Stimulated activated CD4-positive, alpha-beta T cell treated with anti-CD3 and anti-CD28 coated beads, Interleukin-12 subunit alpha, Interleukin-12 subunit beta, amount 100 ng/mL, for 24 hours (primary cell): ENCODE results near the gene LIN28A.
"Not testable (repeated sequence)": the region's sequence is repeated elsewhere in the genome, so short reads cannot be mapped to it uniquely, and the experiment has no call there.

Experiments
- DNase-seq, 2 experiments: peaks; one replicate each; pipeline ENCODE4 v3.0.0-alpha.2; 2020; ENCODE audit warnings: low read depth in 2 of 2

The LIN28A gene, protein sequence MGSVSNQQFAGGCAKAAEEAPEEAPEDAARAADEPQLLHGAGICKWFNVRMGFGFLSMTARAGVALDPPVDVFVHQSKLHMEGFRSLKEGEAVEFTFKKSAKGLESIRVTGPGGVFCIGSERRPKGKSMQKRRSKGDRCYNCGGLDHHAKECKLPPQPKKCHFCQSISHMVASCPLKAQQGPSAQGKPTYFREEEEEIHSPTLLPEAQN

DNA sequence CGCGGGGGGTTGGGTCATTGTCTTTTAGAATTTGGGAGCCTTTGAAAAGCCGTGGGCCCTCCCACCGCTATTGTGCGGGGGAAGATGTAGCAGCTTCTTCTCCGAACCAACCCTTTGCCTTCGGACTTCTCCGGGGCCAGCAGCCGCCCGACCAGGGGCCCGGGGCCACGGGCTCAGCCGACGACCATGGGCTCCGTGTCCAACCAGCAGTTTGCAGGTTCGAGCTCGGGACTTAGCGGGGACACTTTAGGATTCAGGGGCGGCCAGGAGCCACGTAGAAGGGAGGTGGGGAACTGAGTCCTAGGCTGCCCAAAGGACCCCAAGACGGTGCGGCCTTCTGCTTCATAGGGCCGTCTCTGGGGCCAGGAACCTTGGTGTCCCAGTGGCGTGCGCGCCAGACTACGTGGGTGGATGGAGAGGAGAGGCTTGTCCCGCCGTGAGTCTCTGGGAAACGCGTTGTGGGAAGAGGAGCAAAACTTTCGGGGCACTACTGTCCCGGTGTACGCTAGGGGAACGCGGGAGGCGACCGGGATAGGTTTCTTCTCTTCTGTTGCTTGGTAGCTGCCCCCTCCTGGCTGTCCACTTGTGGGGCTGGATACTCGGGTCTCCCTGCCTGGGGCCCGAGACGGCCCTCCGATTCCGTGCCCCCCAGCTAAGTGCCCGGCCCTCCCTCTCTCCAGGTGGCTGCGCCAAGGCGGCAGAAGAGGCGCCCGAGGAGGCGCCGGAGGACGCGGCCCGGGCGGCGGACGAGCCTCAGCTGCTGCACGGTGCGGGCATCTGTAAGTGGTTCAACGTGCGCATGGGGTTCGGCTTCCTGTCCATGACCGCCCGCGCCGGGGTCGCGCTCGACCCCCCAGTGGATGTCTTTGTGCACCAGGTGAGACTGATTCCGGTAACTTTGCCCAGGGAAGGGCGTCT, at the start of gene LIN28A:
Gene LIN28A (plus strand): TSS at position 112 of the 918 bp plus-strand sequence. CDS start 75 bp downstream, at position 187.
- DNase-seq: no peak

DNA sequence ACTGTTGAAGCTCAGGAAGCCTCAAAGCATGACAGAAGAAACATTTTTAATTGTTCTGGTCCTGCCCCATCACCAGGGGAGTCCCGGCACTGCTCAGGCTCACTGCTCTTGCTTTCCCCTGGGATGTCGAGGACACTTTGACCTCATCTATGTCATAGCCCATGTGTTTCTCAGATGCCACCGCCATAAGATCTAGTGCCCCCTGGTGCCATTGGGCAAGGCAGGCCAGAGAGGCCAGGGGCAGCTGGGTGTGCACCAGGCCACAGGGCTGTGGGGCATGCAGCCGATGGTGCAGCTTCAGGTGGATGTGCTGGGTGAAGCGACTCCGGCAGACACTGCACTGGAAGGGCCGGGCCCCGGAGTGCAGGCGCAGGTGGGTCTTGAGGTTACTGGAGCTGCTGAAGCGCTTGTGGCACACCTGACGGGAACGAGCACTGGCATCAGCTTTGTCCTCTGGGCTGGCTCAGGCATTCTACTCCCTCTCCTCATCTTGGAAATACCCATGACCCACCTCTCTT, 49.0 kb upstream of the LIN28A start:
- no peak for DNase-seq

DNA sequence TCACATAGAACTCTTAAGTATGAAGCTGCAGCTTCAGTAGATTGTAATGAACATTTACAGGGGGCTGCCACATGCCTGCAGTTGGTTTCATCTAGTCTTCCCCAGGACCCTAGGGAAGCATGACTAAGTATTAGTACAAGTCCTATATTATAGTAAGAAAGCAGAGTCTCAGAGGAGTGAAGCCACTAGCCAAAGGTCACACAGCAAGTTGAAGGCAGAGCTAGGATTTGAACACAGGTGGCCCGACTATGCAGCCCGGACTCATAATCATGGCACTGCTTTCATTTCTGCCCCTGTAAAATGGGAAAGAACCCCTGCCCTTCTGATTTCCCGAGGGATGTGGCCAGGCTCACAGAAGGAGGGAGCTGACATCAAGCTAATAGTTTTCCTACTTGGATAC, 48.3 kb upstream of the LIN28A start:
- DNase-seq: no peak

DNA sequence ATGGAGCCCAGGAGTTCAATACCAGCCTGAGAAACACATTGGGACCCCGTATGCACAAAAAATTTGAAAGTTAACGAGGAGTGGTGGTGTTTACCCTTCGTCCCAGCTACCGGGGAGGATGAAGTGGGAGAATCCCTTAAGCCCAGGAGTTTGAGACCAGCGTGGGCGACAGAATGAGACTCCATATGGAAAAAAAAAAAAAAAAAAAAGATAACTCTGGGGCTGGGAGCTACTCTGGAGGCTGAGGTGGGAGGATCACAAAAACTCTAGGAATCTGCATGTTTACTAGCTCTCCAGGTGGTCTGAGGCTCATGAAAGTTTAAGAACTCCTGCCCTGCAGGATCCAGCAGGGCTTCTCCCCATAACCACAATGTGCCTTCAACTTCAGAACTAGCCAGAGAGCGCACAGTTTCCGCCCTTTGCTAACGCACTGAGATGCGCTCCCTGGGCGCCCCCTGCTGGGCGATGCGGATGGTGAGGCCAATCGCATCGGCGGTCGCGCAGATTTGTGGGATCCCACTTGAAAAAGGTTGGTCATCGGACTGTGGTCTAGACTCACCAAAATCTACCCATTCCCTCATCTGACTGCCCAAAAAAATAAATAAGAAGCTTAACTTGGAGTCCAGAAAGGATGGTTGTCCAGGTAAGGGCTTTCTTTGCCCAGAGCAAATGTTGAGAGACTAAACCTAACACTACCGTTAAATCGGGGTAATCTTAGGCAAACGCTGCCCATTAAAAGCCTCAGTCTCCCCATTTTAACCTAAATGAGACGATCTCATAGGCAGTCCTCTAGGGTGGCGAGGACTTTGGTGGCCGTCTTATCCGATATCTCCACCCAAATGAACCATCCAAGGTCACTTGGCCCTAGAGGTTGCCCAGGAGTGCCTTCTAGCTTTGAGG, 46.8 kb upstream of the LIN28A start:
- DNase-seq: peak; percentile 68 to 80

DNA sequence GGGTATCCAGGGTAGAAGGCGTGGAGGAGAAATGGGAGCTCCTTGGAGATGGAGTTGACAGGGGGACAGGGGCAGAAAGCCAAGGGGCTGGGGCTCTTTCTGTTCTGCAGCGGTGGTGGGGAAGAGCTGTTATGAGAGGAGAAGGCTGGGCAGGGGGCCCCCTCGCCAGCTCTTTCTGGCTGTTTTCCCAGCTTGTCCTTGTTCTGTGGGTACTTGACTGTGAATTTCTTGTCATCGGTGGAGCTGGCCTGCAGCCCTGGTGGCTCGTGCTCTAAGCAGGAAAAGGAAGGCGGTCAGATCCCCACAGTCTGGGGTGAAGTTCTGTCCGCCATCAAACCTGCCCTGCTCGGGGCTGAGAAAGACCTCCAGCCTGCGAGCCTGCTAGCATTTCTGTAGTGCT, 45.7 kb upstream of the LIN28A start:
- DNase-seq: no peak

DNA sequence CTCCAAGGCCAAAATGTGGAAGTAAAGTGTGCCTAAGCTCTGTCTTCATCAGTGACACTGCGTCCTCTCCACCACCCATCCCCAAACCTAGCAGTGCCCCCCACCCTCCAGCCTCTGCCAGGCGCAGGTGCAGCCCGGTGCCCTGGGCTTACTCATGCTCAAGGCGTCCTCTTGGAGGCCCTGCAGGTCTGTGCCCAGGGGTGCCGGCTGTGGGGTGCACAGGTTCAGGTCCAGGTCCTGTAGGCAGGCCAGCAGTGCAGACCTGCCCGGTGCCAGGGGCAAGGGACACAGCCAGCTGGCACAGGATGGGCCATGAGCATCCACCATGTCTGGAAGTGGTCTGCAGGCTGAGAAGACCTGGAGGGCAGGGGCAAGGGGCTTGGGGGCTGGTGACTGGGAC, 43.2 kb upstream of the LIN28A start:
- DNase-seq: no peak

DNA sequence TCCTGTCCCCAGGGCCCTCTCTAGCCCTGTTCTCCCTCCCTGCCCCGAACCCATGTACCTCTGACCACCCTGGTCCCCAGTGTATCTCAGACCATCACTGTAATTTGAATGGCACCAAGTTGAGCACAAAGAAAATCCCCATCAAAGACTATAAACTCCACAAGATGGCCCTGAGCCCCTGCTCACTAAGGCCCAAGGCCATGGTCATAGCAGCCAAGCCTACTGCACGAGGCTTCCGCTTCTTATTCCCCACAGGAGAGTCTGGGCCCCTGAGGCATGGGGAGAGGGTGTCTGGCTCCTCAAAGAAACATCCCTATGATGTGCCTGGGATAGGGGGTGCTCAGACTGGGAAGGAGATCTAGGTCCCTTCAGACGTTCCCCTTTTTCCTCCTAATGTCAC, 42.6 kb upstream of the LIN28A start:
- no peak for DNase-seq

DNA sequence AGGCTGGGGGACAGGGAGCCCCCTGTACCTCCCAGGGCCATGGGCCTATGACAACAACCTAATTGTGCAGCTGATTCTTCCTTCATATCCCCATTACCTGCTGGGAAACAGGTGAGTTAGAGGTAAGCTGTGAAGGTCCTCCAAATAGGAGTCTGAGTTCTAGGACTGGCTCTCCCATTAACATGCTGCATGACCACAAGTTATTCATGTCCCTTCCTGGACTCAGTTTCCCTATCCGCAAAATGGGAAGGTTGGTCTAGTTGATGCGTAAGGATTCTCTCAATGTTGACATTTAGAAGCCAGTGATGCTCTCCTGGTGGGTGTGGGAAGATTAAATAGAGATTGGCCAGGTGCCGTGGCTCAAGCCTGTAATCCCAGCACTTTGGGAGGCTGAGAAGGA, 42.1 kb upstream of the LIN28A start:
- no peak for DNase-seq

DNA sequence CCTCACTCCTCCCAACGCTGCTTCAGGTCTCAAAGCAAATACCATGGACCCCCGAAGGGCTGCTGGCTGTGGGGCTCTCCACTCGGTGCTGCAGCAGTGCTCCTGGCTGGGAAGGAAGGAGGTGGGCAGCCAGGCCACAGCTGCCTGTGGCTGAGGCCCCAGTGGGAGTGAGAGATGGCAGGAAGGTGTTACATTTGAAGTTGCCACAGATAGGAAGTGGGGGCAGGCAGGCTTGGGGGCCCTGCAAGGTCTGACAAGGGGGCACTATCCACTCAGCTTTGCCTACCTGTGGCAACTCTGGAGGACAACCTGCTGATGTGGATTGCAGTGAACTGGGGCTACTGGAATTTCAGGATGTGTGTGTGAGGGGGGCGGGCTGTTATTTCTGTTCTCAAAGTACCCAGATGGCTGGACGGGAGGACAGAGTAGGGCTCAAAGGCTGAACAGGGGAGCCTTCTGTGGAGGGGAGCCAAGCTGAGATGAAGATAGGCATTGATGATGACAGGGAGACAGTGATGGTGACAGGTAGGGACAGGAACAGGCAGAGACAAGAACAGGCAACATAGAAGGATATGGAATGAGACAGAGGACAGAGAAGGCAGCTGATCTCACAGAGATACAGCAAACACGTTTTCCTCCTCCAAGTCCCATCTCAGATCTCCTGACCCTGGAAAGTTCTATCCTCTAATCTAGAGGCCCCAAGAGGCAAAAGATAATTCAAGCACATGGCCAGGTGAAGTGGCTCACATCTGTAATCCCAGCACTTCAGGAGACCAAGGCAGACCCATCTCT, 39.8 kb upstream of the LIN28A start:
- no peak for DNase-seq

DNA sequence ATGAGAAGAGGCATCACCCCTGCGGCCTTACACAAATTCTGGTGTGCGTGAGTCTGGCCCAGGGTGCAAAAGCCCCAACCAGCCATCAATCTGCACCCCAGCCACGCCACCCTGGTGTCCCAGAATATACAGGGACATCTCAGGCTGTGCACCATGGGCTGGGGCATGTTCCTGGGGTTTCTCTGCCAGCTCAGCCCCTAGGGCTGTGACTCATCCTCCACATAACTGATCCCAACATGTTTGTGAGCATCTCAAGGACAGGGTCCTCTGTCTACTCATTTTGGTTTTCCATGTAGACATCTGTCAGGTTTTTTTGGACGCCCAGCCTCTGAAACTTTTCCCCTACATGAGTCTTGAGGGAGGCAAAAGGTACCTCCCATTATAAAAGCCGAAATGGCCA, 38.6 kb upstream of the LIN28A start:
- no peak for DNase-seq

DNA sequence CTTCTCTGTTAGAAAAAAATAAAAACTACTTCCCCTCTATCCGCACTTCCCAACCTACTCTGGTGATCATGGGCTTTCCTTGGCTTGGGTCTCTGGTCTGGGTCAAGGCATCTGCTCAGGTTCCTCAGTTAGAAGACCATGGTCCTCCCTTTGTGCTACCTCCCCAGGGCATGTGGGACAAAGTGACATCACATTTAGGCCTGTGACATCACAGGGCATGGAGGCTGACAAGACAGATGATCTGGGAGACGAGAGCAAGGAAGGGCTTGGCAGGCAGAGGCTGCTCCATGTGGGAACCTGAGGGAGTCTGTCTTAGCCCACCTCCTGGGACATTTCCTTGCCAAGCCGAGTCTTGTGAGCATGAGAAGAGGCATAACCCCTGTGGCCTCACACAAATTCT, 38.0 kb upstream of the LIN28A start, which contains the start of gene ZNF683:
Gene ZNF683 (minus strand): TSS at position 140 of the 400 bp plus-strand sequence. CDS start 4,179 bp downstream, outside the sequence.
- DNase-seq: not testable (repeated sequence)

DNA sequence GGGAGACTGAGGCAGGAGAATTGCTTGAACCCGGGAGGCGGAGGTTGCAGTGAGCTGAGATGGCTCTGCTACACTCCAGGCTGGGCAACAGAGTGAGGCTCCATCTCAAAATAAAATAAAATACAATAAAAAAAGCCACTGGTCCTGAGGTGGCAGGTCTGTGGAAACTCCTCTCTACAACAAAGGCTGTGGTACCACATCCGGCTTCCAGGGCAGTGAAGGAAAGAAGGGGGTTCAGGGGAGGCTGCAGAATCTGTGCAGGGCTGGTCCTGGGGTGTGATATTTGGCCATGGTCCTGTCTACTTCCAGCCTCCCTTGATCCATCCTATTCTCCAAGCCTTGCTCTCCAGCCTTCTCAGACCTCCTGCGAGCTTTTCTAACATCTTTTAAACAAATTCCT, 37.3 kb upstream of the LIN28A start:
- no peak for DNase-seq

DNA sequence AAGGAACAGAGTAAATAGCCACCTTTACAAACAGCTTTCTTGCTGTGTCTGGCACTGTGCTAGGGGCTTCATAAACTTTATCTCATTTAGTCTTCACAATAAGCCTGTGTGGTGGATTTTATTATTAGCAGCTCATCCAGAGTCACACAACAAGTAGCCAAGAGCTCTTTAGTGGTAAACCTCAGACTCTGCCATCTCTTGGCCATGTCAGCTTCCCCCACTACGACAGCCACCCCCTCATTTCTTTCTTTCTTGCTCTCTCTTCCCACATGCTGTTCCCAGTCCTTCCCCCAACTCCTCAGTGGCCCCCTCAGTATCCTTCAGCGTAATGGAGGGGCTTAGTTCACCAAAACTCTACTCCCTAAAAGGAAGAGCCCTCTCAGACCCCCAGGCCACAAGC, 36.8 kb upstream of the LIN28A start:
- DNase-seq: no peak

DNA sequence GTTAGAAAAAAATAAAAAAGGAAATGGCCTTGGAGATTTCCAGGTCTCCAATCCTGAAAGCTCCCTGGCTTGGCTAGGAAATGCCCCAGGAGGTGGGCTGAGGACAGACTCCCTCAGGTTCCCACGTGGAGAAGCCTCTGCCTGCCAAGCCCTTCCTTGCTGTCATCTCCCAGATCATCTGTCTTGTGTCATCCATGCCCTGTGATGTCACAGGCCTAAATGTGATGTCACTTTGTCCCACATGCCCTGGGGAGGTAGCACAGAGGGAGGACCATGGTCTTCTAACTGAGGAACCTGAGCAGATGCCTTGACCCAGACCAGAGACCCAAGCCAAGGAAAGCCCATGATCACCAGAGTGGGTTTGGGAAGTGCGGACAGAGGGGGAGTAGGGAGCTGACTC, 36.3 kb upstream of the LIN28A start:
- DNase-seq: not testable (repeated sequence)

DNA sequence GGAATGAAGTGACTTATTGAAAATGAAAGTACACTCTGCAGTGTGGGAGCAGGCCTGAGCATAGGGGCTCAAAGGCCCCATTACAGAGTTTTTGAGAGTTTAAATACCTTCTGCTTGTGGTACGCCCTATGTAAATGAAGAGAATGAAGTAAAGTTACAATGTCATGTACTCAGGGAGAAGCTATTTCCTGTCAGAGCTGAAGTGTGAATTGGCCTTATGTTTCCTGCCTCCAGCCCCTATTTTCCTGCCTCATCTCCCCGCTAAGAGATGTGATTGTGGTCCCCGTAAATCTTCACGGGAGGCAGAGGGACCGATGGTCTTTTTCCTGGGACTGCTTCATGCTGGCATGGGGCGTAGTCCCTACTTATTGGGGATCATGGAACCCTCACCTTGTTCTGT, 35.5 kb upstream of the LIN28A start:
- no peak for DNase-seq

DNA sequence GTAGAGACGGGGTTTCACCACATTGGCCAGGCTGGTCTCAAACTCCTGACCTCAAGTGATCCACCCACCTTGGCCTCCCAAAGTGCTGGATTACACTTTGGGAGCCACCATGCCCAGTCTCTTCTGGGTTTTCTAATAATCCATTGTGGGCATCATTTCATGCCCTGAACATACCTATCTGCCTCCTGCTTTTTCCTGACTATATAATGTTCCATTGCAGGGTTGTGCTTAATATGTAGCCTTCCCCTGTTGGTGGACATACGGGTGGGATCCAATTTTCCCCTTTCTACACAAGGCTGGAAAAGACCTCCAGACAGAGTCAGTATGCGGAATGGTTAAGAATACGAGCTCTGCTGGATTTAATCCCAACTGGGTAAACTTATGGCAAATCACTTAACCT, 34.6 kb upstream of the LIN28A start:
- no peak for DNase-seq

DNA sequence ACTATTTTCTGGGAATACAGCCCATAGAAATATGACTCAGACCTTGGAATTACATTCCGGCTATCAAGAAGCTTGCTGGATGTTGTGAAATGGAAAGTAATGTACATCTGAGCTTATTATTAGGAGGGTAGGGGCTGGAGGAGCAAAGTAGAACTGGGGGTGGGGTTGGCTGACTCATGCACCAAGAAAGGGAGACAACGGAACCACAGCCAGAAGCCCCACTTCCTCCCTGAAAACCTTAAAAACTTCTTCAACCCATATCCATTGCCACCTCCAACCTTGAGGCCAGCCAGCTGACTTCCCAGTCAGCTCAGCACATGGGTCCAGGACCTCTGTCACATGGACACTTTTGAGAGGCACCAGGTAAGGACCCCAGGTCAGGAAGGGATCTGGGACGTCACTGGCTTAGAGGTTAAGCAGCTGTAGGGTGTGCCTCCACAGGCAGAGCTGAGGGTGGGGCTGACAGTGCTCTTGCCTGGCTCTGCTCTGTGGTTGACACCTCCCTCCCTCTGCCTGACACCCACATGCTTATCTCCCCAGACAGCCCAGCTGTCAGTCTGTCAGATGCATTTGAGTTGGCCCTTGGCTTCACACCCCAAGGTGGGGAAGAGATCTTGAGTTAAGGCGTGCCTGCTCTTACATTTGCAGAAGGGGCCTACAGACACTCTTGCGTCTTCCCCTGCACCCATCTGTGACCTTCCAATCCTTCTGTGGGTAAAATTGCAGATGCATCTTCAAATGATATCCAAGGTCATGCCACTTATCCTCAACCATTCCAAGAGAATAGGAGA, 32.3 kb upstream of the LIN28A start:
- DNase-seq: peak; percentile 47 to 62

DNA sequence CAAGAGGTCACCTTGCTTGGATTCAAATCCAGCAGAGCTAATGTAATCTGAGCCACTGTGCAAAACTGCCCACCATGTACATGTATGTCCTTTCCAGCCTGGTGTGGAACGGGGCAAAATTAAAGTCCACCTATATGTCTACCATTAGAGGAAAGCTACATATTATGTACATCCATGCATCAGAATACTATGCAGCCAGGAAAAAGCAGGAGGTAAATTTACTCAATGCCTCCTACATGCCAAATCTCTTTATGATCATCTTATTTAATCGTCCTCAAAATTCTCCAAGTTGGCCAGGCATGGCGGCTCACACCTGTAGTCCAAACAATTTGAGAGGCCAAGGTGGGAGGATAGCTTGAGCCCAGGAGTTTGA, 31.8 kb upstream of the LIN28A start:
- no peak for DNase-seq

DNA sequence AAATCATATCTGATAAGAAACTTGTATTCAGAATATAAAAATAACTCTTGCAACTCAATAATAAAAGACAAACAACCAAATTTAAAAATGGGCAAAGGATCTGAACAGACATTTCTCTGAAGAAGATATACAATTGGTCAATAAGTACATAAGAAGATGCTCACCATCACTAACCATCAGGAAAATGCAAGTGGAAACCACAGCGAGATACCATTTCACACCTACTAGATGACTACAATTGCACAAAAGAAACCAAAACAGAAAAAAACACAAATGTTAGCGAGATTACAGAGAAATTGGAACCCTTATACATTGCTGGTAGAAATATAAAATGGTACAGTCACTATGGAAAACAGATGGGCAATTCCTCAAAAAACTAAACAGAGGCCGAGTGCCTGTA, 26.5 kb upstream of the LIN28A start:
- no peak for DNase-seq

DNA sequence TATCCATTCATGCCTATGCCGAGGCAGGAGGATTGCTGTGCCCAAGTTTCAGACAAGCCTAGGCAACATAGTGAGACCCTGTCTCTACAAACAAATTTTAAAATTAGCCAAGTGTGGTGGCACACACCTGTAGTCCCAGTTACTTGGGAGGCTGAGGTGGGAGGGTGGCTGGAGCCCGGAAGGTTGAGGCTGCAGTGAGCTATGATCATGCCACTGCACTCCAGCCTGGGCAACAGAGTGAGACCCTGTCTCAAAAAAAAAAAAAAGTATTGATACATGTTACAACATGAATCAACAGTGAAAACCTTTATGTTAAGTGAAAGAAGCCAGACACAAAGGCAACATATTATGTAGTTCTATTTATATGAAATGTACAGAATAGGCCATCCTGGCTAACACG, 25.6 kb upstream of the LIN28A start:
- not testable (repeated sequence) for DNase-seq
